IMR-90 (cell line): ENCODE results near the gene RC3H1. TPM values are rescaled to one million over a fixed set of nuclear protein-coding genes. Genes with fewer than 3 reads are reported as not detected.
"Not testable (repeated sequence)": the region's sequence is repeated elsewhere in the genome, so short reads cannot be mapped to it uniquely, and the experiment has no call there.

Source experiments
- ATAC-seq: fragments of 200-7000 bp; cut with Tn5 transposase; 2 replicates; pipeline ENCODE4 v1.9.1; 2020; ENCODE audit warnings: low read depth, mild to moderate bottlenecking, moderate library complexity
- BruUV-seq: library from RNA; stranded (reverse); fragments of 400-500 nt; replicated peaks from 2 replicates; lab custom pipeline; 2021; lab: Mats Ljungman, UMichigan
- CTCF ChIA-PET: fragments of 300-600 bp; formaldehyde crosslinking; extraction: SDS; loops from one replicate; lab custom pipeline; 2021; ENCODE audit warnings: antibody characterized with exemption; lab: Yijun Ruan, JAX
- POLR2A ChIA-PET: fragments of 300-600 bp; sonication (Branson Sonifier 250); formaldehyde crosslinking; loops from one replicate; lab custom pipeline; 2022; ENCODE audit warnings: antibody characterized with exemption; ENCODE audit not compliant: unreplicated experiment; lab: Charles Lee
- DNase-seq: peaks from one replicate; pipeline ENCODE4 v3.0.0; 2013
- H2AFZ ChIP-seq: replicated peaks from 2 replicates; pipeline ENCODE3; 2013; ENCODE audit warnings: low read length, mild to moderate bottlenecking; ENCODE audit not compliant: poor library complexity
- H2AK5ac ChIP-seq: 2 replicates; pipeline ENCODE4 v1.6.1; 2013; ENCODE audit warnings: low read depth, low read length, inconsistent platforms
- H2AK9ac ChIP-seq: replicated peaks from 2 replicates; pipeline ENCODE3; 2013; ENCODE audit warnings: mild to moderate bottlenecking, low read depth, low read length, moderate library complexity; ENCODE audit not compliant: poor library complexity
- H2BK120ac ChIP-seq: 2 replicates; pipeline ENCODE4 v1.6.1; 2013; ENCODE audit warnings: low read depth, low read length, inconsistent platforms
- H2BK15ac ChIP-seq: 3 replicates; pipeline ENCODE4 v1.6.1; 2013; ENCODE audit warnings: low read depth, low read length, inconsistent platforms
- H2BK20ac ChIP-seq: 2 replicates; pipeline ENCODE4 v1.6.1; 2013; ENCODE audit warnings: low read depth, mild to moderate bottlenecking, inconsistent platforms, low read length, moderate library complexity
- H2BK5ac ChIP-seq: 2 replicates; pipeline ENCODE4 v1.6.1; 2013; ENCODE audit warnings: mild to moderate bottlenecking, low read depth, low read length, inconsistent platforms; ENCODE audit not compliant: poor library complexity, severe bottlenecking
- H3K14ac ChIP-seq: replicated peaks from 2 replicates; pipeline ENCODE4 v1.6.1; 2013; ENCODE audit warnings: low read depth, low read length, inconsistent platforms
- H3K18ac ChIP-seq: 2 replicates; pipeline ENCODE4 v1.6.1; 2013; ENCODE audit warnings: low read depth, low read length, control low read depth
- H3K23ac ChIP-seq: 2 replicates; pipeline ENCODE4 v1.6.1; 2013; ENCODE audit warnings: low read depth, low read length, inconsistent platforms
- H3K27ac ChIP-seq: 2 replicates; pipeline ENCODE4 v1.5.1; 2013; ENCODE audit warnings: mild to moderate bottlenecking, control low read depth, low read length; ENCODE audit not compliant: insufficient read depth
- H3K27me3 ChIP-seq: 2 replicates; pipeline ENCODE4 v1.6.1; 2013; ENCODE audit warnings: low read length; ENCODE audit not compliant: control insufficient read depth, insufficient read depth
- H3K36me3 ChIP-seq: 2 replicates; pipeline ENCODE4 v1.6.1; 2013; ENCODE audit warnings: low read length, mixed read lengths; ENCODE audit not compliant: control insufficient read depth, insufficient read depth
- H3K4ac ChIP-seq: 2 replicates; pipeline ENCODE4 v1.6.1; 2013; ENCODE audit warnings: low read depth, low read length, inconsistent platforms
- H3K4me1 ChIP-seq: 2 replicates; pipeline ENCODE4 v1.6.1; 2013; ENCODE audit warnings: low read length, mixed read lengths; ENCODE audit not compliant: control insufficient read depth, insufficient read depth
- H3K4me2 ChIP-seq: 2 replicates; pipeline ENCODE4 v1.6.1; 2013; ENCODE audit warnings: low read depth, mild to moderate bottlenecking, control low read depth, low read length, moderate library complexity
- H3K4me3 ChIP-seq: 2 replicates; pipeline ENCODE4 v1.5.1; 2013; ENCODE audit warnings: low read depth, mild to moderate bottlenecking, control low read depth, low read length, moderate library complexity; ENCODE audit not compliant: insufficient read depth
- H3K56ac ChIP-seq: 2 replicates; pipeline ENCODE4 v1.6.1; 2013; ENCODE audit warnings: low read length, inconsistent platforms; ENCODE audit not compliant: insufficient read depth; ENCODE audit errors: extremely low read depth
- H3K79me1 ChIP-seq, 2 experiments: 2 replicates each; pipeline ENCODE4 v1.6.1; 2013; ENCODE audit warnings: low read length in 2 of 2, inconsistent platforms in 1 of 2, low read depth in 1 of 2
- H3K9ac ChIP-seq: 2 replicates; pipeline ENCODE4 v1.6.1; 2013; ENCODE audit warnings: low read depth, low read length, control low read depth
- H3K9me1 ChIP-seq: 2 replicates; pipeline ENCODE4 v1.6.1; 2013; ENCODE audit warnings: low read length, inconsistent platforms; ENCODE audit not compliant: insufficient read depth
- H3K9me3 ChIP-seq: 2 replicates; pipeline ENCODE4 v1.6.1; 2013; ENCODE audit warnings: low read length; ENCODE audit not compliant: control insufficient read depth, insufficient read depth
- H4K20me1 ChIP-seq: 2 replicates; pipeline ENCODE4 v1.6.1; 2013; ENCODE audit warnings: low read length, inconsistent platforms; ENCODE audit not compliant: insufficient read depth
- H4K5ac ChIP-seq: 2 replicates; pipeline ENCODE4 v1.6.1; 2013; ENCODE audit warnings: mild to moderate bottlenecking, low read depth, low read length, control low read depth
- H4K8ac ChIP-seq, 2 experiments: 2 replicates each; pipeline ENCODE4 v1.6.1; 2013; ENCODE audit warnings: low read depth in 2 of 2, low read length in 2 of 2, control low read depth in 1 of 2, inconsistent platforms in 1 of 2
- H4K91ac ChIP-seq: 2 replicates; pipeline ENCODE4 v1.6.1; 2013; ENCODE audit warnings: low read depth, low read length, inconsistent platforms; ENCODE audit not compliant: insufficient read depth
- WGBS, 2 experiments: methylation state at CpG; one replicate each; pipeline versions ENCODE4 v1.1.5 to v1.1.7; 2013; ENCODE audit warnings: missing lambda C conversion rate in 2 of 2; ENCODE audit not compliant: insufficient read length in 1 of 2; ENCODE audit errors: extremely low coverage in 2 of 2; 5-methylcytosine and 5-hydroxymethylcytosine counted together
- dilution Hi-C: fragments of 300-500 bp; cut with HindIII; formaldehyde crosslinking; loops from one replicate; pipeline ENCODE4 v1.14.3; 2018; ENCODE audit warnings: low sequenced_read_pairs; ENCODE audit not compliant: unreplicated experiment
- in situ Hi-C: fragments of 300-500 bp; cut with MboI; formaldehyde crosslinking; loops from 3 replicates; pipeline ENCODE4 v1.14.3; 2019; ENCODE audit warnings: low sequenced_read_pairs, inconsistent platforms, mixed read lengths
- intact Hi-C: fragments of 100-400 bp; cut with micrococcal nuclease; formaldehyde crosslinking; loops from 2 replicates; pipeline ENCODE4 v1.10.0; 2022
- polyA plus RNA-seq, 3 experiments: library from polyadenylated mRNA; depleted of rRNA; stranded (reverse); fragments of >200 nt; gene quantifications; 2 replicates each; pipeline ENCODE4 v1.2.3, GENCODE V29; 2012; ENCODE audit warnings: low replicate concordance in 1 of 3
- total RNA-seq: library from RNA; depleted of rRNA; stranded (reverse); fragments of >200 nt; gene quantifications from 2 replicates; pipeline ENCODE4 v1.2.3, GENCODE V29; 2012

RC3H1 gene
- total and polyA plus RNA-seq, 2 of the 4 experiments (the other 2 are of a cell fraction), result 5.1 to 39.3 TPM

- H3K4me2 ChIP-seq, H2BK15ac ChIP-seq, H3K18ac ChIP-seq, H2BK20ac ChIP-seq, H3K4ac ChIP-seq, H2AK5ac ChIP-seq, H3K4me1 ChIP-seq, H3K27me3 ChIP-seq, H2BK120ac ChIP-seq, H4K8ac ChIP-seq, H3K9me1 ChIP-seq, BruUV-seq, ATAC-seq, dilution Hi-C loops, H3K27ac ChIP-seq, DNase-seq, H3K56ac ChIP-seq, H2AK9ac ChIP-seq, H3K23ac ChIP-seq, H2AFZ ChIP-seq, H4K5ac ChIP-seq, H2BK5ac ChIP-seq, H3K4me3 ChIP-seq, H3K9ac ChIP-seq, H3K14ac ChIP-seq, H3K9me3 ChIP-seq, POLR2A ChIA-PET, H4K91ac ChIP-seq: not testable (repeated sequence)
- 100% methylated on average over 3 of the region's 11 CpGs; no CpG with 5 or more reads in 1 of the 2 experiments for WGBS, 2 experiments
- peaks cover 37% of the 10 kb centered on the region; the same call in 1 of the 2 replicates for H4K20me1 ChIP-seq
- peaks cover 23 to 63% of the 10 kb centered on the region in 2 experiments for H3K79me1 ChIP-seq
- in situ Hi-C loops (loop anchor here (10.0 kb wide), 1 partner anchor 81 kb away; no protein-coding TSS in a partner anchor), intact Hi-C loops (loop anchor here (5.0 kb wide), 1 partner anchor 153 kb away; no protein-coding TSS in a partner anchor)
- CTCF ChIA-PET, result interaction anchor here (0.7 kb wide), 1 partner anchor 766 kb away, joined by 4 read pairs; no protein-coding TSS in a partner anchor
- H3K36me3 ChIP-seq, result peaks cover 24% of the 10 kb centered on the region
These were observed 28.2 kb downstream of the RC3H1 start for GRCh38 chr1:173993948-173994347.
